T-helper 2 cell treated with Interferon-gamma antibody and Interleukin-4, amounts not matched to agents 100 ng/mL and 5 ng/mL, for 36 hours (primary cell): ENCODE data around the gene RNF38. TPM values are rescaled to one million over a fixed set of nuclear protein-coding genes. Genes with fewer than 3 reads are reported as not detected.
"Not testable (repeated sequence)": the region's sequence is repeated elsewhere in the genome, so short reads cannot be mapped to it uniquely, and the experiment has no call there.

Source experiments
- intact Hi-C: fragments of 100-400 bp; cut with micrococcal nuclease; formaldehyde crosslinking; loops from one replicate; pipeline ENCODE4 v1.15.1; 2023
- total RNA-seq: library from RNA; stranded (reverse); gene quantifications from 2 replicates; pipeline ENCODE4 v1.2.3, GENCODE V29; 2022

RNF38 gene
- total RNA-seq, 1 donor from 2014 or later, result 39.3 TPM

DNA sequence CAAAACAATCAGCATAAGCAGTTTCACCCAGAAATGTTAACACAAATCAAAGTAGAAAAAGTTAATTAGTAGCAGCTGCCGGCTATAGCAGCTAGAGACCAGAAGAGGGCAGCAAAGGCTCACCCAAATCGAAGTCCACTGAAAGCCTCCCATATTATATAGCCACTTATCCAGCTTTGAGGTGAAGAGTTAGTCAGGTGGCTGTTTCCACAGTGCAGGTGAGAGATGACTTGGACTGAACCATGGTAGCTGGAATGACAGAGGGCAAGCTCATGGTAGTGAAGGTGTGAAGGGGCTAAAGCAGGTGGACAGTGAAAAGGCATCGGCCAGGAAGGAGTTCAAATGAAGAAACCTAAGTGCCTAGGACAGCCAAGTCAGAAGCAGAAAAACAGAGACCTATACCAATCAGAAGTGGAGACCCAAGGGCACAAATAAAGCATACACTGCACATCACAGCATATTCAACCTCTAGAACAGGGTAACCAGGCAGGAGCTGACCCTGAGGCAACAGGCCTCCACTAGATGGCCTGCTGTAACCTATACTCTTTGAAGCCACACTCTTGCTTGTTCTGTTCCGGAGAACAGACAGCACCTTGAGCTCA lies 7.2 kb upstream of the RNF38 start:
- intact Hi-C loops, result loop anchor here (1.0 kb wide), 3 partner anchors 43 to 322 kb away; no protein-coding TSS in a partner anchor

DNA sequence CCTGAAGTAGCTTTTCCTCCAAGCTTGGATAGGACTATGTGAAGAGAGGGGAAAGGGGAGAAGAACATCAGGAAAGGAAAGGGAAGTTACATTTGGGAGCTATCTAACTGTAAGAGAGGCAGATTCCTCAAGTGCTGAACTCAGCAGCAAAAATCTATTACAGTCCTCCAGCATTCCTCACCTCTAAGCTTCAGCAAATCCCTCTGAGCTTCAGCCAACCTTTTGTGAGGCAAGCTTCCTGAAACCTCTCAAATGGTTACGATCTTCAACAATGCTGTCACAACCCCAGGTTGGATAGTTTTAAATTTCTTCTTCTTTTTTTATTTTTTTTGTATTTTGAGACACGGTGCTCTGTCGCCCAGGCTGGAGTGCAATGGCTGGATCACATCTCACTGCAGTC lies 2.5 kb upstream of the RNF38 start:
- intact Hi-C loops, result loop anchor here (5.0 kb wide), 2 partner anchors 70 to 1085 kb away; partner anchors contain the start of gene POLR1E

DNA sequence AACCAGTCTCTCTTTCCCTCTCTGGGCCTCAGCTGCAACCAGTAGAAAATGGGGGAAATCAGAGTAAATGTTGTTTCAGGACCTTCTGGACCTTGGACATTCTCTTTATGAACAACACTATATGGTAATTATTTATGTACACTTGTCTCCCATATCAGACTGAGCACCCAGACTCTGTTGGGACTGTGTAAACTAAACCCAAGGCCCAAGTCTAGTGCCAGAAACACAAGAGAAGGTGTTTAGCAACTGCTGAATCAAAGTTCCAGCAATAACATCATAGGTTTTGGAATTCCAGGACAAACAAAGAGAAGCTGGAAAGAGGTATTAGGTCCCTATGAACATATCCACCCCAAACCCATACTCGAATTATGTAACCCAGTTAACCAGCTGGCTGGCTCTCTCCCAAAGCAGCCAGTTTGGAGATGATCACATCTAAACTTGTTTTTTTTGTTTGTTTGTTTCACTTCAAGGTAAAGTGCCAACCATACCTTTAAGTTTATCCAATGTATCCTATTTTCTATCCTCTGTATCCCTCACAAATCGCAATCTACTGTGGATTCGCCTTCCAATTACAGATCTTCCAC lies 1.9 kb upstream of the RNF38 start:
- intact Hi-C loops, result loop anchor here (1.0 to 5.0 kb wide), 5 partner anchors 70 to 1085 kb away; partner anchors contain the start of genes GNE, MELK and POLR1E

DNA sequence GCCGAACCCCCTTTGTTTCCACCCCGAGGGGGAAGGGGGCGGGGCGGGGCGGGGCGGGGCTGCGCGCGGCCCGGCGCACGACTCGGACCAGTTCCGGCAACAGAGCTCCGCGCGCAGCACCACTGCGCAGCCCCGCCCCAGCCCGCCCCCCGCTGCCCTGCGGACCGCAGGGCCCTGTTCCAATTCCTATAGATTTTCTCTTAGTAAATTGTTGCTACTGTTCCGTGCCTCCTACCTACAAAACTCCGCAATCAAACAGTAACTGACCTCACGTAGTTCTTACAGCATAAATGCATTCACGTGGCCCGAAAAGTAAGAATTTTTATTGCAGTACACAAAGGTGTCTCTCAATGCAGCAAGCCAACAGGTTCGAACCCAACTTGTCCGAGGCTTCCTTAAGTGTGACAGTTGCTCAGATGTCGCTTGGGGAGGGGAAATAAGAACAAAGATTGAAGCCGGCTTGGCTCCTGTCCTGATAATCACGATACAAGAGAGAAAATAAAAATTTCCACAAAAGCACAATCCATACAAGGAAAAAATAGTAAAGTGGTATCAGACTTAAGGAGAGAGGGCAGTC lies 1.2 kb upstream of the RNF38 start:
- intact Hi-C loops, result loop anchor here (1.0 to 5.0 kb wide), 5 partner anchors 71 to 1086 kb away; partner anchors contain the start of genes GNE, MELK and POLR1E

DNA sequence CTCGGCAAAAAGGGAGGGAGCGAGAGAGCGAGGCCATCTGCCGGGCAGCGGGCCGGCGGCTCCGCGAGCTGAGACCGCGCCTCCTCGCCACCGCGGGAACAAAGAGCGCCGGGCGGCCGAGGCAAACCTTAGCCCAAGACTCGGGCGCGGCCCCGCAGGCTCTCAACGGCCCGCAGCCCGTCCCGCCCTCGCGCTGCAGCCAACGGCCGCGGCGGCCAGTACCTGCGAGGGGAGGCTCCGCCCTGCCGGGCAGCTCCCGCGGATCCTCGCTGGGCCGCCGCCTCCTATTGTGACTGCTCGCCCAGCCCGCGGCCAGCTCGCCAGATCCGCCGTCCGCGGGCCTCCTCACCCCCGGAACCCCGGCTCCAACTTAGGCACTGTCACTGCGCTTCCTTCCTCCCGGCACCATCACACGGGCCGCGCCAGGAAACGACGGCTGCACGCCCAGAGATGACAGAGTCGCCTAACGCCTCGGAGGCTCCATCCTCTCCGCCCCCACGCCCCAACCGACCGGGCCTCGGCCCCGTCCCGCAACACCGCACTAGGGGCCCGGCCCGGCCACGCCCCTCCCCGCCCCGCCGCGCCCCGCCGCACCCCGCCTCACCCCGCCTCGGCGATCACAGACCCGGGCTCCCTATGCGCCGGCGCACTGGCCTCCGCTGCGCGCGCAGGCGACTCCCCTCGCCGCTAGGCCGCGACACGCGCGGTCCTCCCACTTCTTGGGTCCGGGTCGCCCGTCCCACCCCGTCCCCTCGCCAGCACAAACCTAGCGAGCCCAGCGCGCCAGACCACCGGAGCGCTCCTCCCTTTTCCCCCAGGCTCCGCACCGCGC lies 479 bp upstream of the RNF38 start:
- intact Hi-C loops, result loop anchor here (1.0 to 5.0 kb wide), 7 partner anchors 72 to 1087 kb away; partner anchors contain the start of genes CLTA, GNE, MELK and POLR1E

DNA sequence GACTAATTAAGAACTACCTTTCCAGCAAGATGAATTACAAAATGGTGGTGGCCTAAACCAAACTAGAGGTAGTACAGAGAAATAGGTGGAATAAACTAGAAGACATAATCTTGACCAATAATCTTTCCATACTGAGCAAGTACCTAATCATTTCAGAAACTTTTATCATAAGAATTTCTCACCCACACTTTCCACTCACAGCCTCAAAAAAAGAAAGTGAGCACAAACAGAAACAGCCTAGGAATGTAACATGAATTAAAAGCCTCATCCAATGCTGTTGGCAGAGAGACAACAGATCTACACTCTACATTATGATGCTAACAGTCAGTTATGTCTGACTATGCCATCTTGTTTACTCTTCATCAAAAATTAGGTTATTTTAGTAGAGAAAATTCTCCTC lies 1.3 kb downstream of the RNF38 start:
- intact Hi-C loops, result no loop called here

DNA sequence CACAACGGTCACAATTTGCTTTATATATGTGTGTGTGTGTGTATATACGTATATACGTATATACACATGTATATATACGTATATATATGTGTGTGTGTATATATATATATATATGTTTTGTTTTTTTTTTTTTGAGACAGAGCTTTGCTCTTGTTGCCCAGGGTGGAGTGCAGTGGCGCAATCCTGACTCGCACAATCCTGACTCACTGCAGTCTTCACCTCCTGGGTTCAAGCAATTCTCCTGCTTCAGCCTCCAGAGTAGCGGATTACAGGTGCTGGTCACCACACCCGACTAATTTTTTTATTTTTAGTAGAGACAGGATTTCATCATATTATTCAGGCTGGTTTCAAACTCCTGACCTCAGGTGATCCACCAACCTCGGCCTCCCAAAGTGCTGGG lies 3.1 kb downstream of the RNF38 start:
- intact Hi-C loops, result no loop called here

DNA sequence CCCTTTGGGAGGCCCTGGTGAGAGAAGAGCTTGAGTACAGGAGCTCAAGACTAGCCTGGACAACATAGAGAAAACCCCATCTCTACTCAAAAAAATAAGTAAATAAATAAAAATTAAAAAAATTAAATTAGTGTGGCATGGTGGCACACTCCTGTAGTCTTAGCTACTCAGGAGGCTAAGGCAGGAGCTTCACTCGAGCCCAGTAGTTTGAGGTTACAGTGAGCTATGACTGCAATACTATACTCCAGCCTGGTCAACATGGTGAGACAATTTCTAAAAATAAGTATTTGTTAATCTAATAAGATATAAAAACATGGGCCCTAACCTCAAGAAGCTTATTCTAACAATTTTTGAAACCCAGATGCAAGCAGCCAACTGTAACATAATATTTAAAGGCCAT lies 7.6 kb downstream of the RNF38 start:
- intact Hi-C loops, result no loop called here

DNA sequence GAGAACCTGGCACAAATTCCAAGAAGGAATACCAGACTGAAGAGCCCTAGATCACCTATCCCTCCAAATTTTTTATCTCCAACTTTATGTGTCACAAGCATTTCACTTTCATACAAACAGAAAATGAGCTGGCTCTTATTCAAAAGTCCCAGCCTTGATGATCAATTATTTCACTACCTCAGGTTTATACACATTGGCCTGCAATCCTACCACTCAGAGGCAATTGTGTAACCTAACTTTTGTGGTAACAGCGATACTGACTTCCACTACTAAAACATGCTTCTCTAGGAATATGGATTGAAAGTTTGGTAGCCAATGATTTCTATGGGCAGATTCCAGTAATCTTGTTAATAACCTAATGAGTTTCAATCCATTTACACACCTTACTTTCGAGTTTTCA lies 10.5 kb downstream of the RNF38 start:
- intact Hi-C loops, result no loop called here

DNA sequence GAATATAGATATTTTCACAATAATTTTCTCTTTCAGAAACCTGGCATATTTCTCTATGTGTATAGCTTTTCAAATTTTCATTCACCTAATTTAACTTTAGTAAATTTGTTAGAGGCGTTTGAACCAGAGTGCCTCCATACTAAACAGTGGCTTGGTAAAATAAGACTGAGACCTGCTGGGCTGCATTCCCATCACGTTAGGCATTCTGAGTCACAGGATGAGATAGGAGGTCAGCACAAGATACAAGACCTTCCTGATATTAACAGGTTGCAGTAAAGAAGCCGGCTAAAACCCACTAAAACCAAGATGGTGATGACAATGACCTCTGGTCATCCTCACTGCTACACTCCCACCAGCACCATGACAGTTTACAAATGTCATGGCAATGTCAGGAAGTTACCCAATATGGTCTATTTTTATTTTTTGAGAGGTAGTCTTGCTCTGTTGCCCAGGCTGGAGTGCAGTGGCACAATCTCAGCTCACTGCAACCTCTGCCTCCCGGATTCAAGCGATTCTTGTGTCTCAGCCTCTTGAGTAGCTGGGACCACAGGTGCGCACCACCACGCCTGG lies 13.6 kb downstream of the RNF38 start:
- intact Hi-C loops, result not testable (repeated sequence)

DNA sequence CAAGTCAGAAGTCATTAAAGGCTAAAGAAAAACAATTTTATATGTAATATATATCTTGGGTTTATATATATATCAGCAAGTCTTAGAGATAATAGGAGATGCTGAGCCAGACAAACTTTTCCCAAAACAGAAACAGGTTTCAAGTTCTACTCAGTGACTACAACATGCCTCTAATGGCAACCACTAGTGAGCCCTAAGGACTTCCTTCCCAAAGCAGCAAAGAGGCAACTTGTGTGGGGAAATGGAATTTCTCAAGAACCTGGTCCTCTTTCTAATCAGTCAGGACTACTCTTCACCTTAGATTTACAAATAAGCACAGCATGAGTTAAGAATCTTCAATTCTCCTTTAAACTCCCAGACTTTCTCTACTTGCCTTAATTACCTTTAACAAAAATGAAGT lies 17.6 kb downstream of the RNF38 start:
- intact Hi-C loops, result no loop called here

DNA sequence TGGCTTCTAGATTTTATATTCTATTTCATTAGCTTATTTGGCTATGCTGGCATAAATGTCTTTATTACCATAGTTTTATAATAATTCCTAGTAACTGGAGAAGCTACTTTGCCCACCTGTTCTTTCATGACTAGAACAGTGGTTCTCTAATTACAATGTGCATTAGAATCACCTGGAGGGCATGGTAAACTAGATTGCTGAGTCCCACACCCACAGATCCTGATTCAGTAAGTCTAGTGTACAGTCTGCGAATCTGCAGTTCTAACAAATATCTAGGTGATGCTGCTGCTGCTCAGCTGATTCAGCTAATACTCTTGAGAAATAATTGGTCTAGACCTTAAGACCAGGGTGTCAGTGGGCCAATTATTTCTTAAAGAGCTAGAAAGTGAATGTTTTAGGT lies 35.5 kb downstream of the RNF38 start:
- intact Hi-C loops, result no loop called here

DNA sequence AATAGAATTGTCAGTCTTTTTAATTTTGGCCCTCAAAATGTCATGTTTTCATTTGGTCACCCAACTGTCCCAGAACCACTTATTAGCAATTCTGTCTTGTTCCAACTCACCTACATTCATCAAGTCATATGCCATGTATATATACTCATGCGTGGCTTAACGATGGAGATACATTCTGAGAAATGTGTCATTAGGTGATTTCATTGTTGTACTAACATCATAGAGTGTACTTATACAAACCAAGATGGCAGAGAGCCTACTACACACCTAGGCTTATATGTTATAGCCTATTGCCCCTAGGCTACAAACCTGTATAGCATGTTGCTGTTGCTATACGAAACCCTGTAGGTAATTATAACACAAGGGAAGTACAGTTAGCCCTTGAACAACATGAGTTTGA lies 36.6 kb downstream of the RNF38 start:
- intact Hi-C loops, result no loop called here

DNA sequence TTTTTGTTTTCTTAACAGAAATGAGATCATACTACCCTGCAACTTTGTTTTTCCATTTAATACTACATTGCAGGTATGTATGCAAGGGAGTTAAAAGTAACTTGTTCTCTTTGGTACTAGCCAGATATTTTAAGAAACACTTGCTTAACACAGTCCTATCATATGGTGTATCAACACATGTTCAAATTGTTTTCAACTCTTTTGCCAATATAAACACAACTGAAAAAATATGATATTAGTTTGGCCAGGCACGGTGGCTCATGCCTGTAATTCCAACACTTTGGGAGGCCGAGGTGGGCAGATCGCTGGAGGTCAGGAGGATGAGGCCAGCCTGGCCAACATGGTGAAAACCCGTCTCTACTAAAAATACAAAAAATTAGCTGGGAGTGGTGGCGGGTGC lies 41.6 kb downstream of the RNF38 start:
- intact Hi-C loops, result no loop called here

DNA sequence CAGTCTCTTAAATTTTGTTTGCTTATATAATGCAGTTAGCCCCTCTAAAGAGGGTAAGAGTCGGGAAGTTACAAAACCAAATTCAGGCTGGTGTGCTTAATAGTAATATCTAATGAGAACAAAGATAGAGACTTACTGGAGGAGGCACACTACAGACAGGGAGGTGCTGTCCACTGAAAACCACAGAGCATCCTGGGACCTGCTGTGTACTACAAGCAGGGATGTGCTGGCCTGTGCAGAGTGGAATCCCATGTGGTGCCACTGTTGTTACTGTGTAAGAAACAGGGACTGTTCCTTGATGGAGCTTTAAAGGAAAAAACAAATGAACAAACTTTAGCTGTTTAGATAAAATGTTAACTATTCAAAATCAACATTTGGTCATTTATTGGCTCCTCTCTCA lies 42.4 kb downstream of the RNF38 start:
- intact Hi-C loops, result no loop called here

DNA sequence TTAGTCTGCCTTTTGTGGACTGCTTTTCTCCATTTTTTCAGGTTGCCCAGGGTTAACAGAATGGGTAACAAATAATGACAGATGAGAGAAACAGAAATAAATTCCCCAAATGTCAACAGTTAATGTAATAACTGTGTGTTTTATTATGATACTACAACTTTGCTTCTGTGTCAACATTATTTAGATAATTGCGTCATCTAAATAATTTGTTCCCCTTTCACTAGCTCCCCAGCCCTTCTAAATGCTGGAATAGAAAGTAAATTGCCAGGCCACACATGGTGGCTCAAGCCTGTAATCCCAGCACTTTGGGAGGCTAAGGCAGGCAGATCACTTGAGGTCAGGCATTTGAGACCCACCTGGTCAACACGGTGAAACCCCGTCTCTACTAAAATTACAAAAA lies 53.5 kb downstream of the RNF38 start:
- intact Hi-C loops, result no loop called here

DNA sequence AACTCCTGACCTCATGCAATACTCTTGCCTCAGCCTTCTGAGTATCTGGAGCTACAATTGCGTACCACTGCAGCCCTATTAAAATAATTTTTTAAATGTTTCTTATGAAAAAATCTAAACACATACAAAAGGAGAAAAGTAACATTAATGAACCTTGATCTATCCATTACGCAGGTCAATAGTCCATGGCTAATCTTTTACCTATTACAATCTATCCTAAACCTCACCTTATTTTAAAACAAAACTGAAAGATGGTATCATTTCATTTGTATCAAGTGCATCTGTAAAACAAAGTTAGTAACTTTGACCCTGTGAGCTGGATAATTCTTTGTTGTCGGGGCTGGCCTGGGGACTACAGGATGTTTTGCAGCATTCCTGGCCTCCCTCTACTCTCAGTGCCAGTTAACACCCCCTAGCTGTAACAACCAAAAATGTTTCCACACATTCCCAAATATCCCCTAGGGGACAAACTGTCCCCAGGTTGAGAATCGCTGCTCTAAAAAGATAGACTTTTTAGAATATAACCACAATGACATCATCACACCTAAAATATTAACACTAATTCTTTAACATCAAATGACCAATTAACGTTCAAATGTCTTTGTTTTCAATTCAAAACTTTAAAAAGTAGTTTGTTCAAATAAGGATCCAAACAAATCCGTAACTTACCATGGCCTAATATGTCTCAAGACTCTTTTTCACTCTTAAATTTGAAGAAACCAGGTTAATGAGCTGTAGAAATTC lies 54.8 kb downstream of the RNF38 start:
- intact Hi-C loops, result no loop called here

DNA sequence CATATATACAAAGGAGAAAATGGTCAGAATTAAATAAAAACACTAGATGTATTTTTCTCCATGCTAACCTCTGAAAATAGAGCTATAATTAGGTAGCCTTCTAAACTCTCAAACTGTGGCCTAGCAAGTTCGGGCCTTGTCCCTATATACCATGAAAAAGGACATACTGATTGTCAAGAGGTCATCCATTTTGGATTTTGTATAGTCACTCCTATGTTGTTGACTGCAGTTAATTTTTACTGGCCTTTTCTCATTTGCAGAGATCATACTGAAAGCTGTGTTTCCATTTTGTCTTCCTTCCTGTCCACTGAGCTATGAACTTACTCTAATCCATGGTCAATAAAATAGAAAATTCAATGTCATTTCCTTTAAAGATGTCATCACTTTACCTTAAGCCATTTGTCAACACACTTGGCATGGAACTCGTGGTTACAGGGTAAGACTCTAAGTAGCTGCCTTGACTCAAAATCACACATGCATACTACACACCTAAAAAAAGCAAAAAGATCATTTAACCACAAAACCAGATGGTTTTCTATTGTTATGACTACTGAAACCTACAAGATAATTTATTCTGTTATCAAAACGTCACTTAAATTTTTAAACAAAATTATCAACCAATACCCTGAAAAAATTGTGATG lies 58.0 kb downstream of the RNF38 start:
- intact Hi-C loops, result no loop called here

DNA sequence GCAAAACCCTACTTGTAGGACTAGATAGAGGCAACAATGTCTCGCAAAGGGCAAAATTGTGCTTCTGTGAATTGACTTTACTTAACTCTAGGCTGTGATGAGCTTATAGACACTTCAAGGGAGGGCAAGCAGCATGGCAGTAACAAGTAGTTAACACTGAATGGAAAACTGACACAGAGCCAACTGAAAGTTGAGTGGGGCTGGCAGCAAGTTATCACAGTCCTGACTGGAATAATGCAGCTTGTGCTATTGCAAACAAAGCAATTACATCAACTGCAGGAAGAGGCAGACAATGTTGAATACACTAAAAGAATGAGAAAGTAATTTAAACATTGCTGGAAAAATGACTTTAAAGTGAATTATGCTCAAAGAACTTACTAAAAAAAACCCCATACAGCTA lies 62.2 kb downstream of the RNF38 start:
- intact Hi-C loops, result no loop called here

DNA sequence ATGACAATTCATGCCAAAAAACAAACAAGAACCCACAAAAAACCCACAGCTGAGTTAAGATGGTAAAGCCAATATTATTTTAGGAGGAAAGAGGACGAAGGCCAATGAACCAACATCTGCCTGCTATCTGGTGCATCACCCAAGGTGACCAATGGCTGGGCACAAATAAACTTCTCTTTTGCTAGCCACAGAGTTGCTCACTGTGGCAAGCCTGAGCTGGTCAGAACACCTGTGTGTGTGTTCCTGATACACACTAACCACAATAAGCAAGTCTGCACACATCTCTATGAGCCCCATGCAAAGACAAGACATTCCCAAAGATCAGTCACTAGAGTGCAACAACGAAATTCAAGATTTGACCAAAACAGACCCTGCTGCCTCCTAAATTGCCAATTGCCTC lies 63.1 kb downstream of the RNF38 start:
- intact Hi-C loops, result no loop called here
